Activated CD4-positive, alpha-beta memory T cell treated with anti-CD3 and anti-CD28 coated beads, Interleukin-2, amount 10 ng/mL, durations not matched to agents 7 days and 5 days (primary cell): ENCODE results near the gene RFESD. TPM values are rescaled to one million over a fixed set of nuclear protein-coding genes. Genes with fewer than 3 reads are reported as not detected.
A peak's percentile ranks its signal among the peaks of the same experiment; 100 is the strongest.

Source experiments
- CTCF ChIA-PET: fragments of 350-600 bp; sonication (Branson Sonifier 250); formaldehyde crosslinking; loops from one replicate; lab custom pipeline; 2021; ENCODE audit warnings: antibody characterized with exemption, inconsistent platforms; lab: Charles Lee
- POLR2A ChIA-PET: fragments of 350-600 bp; sonication (Branson Sonifier 250); formaldehyde crosslinking; loops from one replicate; lab custom pipeline; 2021; ENCODE audit warnings: antibody characterized with exemption; lab: Charles Lee
- DNase-seq: peaks from one replicate; pipeline ENCODE4 v3.0.0-alpha.2; 2020
- H3K27ac Mint-ChIP-seq: one replicate; pipeline ENCODE4 v1.8.0; 2021; ENCODE audit warnings: mild to moderate bottlenecking, mixed read lengths
- H3K27me3 Mint-ChIP-seq: one replicate; pipeline ENCODE4 v1.8.0; 2021; ENCODE audit warnings: mixed read lengths
- H3K36me3 Mint-ChIP-seq: one replicate; pipeline ENCODE4 v1.8.0; 2021; ENCODE audit warnings: low read depth, mixed read lengths
- H3K4me1 Mint-ChIP-seq: one replicate; pipeline ENCODE4 v1.8.0; 2021; ENCODE audit warnings: mixed read lengths
- H3K4me3 Mint-ChIP-seq: one replicate; pipeline ENCODE4 v1.8.0; 2021; ENCODE audit warnings: mild to moderate bottlenecking, mixed read lengths
- H3K9me3 Mint-ChIP-seq: one replicate; pipeline ENCODE4 v1.8.0; 2021; ENCODE audit warnings: mixed read lengths
- total RNA-seq, 2 experiments: library from RNA; stranded (reverse); gene quantifications; one replicate each; pipeline ENCODE4 v1.2.3, GENCODE V29; 2021

Gene RFESD
- total RNA-seq, 2 experiments from 2014 or later = 5.4 to 6.4 TPM

GRCh38 chr5:95649842-95650620 lies 3.5 kb downstream of the RFESD start:
- H3K27me3 Mint-ChIP-seq = no peaks in the 10 kb centered on the region
- no peak overlapping the region for H3K4me3 Mint-ChIP-seq
- DNase-seq = no peak
- H3K9me3 Mint-ChIP-seq = no peaks in the 10 kb centered on the region
- H3K36me3 Mint-ChIP-seq = peaks cover 8% of the 10 kb centered on the region
- H3K4me1 Mint-ChIP-seq = peaks cover 34% of the 10 kb centered on the region
- H3K27ac Mint-ChIP-seq = peak overlapping the region; percentile 37
- ChIA-PET POLR2A (interaction anchor here (0.7 kb wide), 1 partner anchor 46 kb away, joined by 3 read pairs; no protein-coding TSS in a partner anchor), CTCF (interaction anchor here (0.8 kb wide), 1 partner anchor 686 kb away, joined by 3 read pairs; no protein-coding TSS in a partner anchor)

DNA sequence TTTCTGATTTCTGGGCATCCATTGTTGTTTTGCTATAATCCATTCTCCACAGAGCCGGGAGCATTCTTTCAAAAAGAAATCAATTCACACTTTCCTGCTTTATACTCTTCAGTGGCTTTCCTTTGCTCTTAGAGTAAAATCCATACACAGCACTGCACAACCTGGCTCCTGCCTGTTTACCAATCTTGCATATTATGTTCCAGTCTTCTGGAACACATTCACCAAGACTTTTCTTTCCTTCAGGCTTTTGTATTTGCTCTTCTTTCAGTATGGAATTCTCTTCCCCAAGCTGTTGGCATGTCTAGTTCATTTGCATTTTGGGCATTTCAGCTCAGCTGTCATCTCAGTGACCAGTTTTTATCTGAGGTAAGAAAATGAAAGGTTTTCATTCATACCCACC lies 6.3 kb downstream of the RFESD start:
- DNase-seq = no peak
- ChIA-PET CTCF (interaction anchor here (1.3 to 1.9 kb wide), 2 partner anchors 12 to 129 kb away, joined by 5 to 8 read pairs; no protein-coding TSS in a partner anchor), POLR2A (no interaction called here)
- Mint-ChIP-seq H3K9me3 (no peaks in the 10 kb centered on the region), H3K36me3 (peaks cover 8% of the 10 kb centered on the region), H3K27ac (no peak overlapping the region), H3K4me3 (no peak overlapping the region), H3K4me1 (peaks cover 15% of the 10 kb centered on the region), H3K27me3 (no peaks in the 10 kb centered on the region)

DNA sequence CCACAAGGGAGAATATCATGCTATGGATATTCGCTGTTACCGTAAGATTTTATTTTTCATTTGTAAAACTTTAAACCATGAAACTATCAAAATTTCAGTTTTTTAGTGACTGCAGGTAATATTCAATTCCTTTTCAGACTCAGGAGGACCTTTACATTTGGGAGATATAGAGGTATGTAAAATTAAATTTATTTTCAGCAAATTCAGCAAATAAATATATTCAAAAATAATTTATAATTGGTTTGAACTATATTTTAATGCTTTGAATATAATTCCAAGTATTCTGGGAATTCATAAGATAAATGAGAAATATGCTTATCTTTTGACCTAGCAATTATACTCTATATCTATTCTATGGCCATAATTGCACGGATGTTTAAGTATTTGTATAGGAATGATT lies 7.6 kb downstream of the RFESD start:
- POLR2A ChIA-PET = no interaction called here
- Mint-ChIP-seq H3K4me1 (peaks cover 6% of the 10 kb centered on the region), H3K4me3 (no peak overlapping the region), H3K36me3 (peaks cover 8% of the 10 kb centered on the region), H3K27me3 (no peaks in the 10 kb centered on the region), H3K9me3 (no peaks in the 10 kb centered on the region), H3K27ac (no peak overlapping the region)
- CTCF ChIA-PET = no interaction called here
- no peak for DNase-seq

DNA sequence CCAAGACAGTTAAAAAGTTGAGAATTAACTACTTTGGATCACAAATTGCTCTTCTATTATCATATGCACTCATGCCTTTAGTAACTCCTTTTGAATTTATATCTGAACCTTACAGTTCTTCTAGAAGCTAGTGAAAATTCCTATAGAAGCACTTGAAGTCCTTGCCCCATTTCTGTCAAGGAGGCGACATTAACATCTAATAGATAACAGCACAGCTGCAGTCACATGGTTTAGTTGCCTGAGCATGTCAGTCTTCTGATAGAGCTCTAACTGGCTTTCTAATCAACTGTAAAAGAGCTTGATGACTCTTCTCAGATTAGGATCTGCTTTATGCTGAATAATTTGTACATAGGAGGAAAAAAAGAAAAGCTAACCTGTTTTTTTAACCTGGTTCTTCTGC lies 9.0 kb downstream of the RFESD start:
- Mint-ChIP-seq H3K27me3 (no peaks in the 10 kb centered on the region), H3K4me3 (no peak overlapping the region), H3K9me3 (no peaks in the 10 kb centered on the region), H3K27ac (no peak overlapping the region), H3K4me1 (no peaks in the 10 kb centered on the region), H3K36me3 (peaks cover 8% of the 10 kb centered on the region)
- CTCF ChIA-PET = interaction anchor here (1.0 to 1.2 kb wide), 3 partner anchors 9 to 192 kb away, joined by 4 to 6 read pairs (median 4); no protein-coding TSS in a partner anchor
- POLR2A ChIA-PET = no interaction called here
- no peak for DNase-seq

DNA sequence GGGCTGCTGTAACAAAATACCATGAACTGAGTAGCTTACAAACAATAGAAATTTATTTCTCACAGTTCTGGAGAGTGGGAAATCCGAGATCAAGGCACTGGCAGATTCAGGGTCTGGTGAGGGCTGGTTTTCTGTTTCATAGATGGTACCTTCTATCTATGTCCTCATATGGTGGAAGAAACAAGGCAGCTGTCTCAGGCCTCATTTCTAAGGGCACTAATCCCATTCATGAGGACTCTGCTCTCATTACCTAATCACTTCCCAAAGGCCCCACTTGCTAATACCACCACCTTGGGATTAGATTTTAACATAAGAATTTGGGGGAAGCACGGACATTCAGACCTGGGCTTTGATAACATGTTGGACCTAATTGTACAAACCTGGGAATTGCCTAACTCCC lies 13.5 kb downstream of the RFESD start:
- no peak overlapping the region for H3K27ac Mint-ChIP-seq
- peaks cover 2% of the 10 kb centered on the region for H3K36me3 Mint-ChIP-seq

DNA sequence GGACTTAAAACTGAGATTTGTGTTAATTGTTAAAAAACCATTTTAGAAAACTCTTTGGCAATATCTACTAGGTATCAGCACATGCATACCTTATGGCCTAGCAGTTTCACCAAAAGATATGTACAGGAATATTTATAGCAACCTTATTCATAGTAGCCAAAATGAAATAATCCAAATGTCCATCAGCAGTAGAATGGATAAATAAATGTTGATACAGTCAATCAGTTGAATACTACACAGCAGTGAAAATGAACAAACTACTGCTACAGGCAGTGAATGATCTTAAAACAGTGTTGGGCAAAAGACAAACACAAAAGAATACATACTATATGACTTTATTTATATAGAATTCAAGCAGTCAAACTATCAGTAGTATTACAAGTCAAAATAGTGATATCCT lies 16.4 kb downstream of the RFESD start:
- ChIA-PET CTCF (interaction anchor here (1.4 to 4.2 kb wide), 7 partner anchors 11 to 119 kb away, joined by 5 to 41 read pairs (median 7); partner anchors contain the start of genes RFESD and RHOBTB3), POLR2A (no interaction called here)
- peaks cover 2% of the 10 kb centered on the region for H3K36me3 Mint-ChIP-seq
- no peaks in the 10 kb centered on the region for H3K9me3 Mint-ChIP-seq
- H3K27me3 Mint-ChIP-seq = peaks cover 3% of the 10 kb centered on the region
- no peak overlapping the region for H3K27ac Mint-ChIP-seq
- H3K4me1 Mint-ChIP-seq = no peaks in the 10 kb centered on the region
- no peak overlapping the region for H3K4me3 Mint-ChIP-seq
- no peak for DNase-seq

More for the DNA sequence above, 13.5 kb downstream of the RFESD start:
- no peaks in the 10 kb centered on the region for H3K4me1 Mint-ChIP-seq
- ChIA-PET POLR2A (no interaction called here), CTCF (interaction anchor here (1.5 kb wide), 1 partner anchor 188 kb away, joined by 4 read pairs; no protein-coding TSS in a partner anchor)
- H3K27me3 Mint-ChIP-seq = no peaks in the 10 kb centered on the region
- no peaks in the 10 kb centered on the region for H3K9me3 Mint-ChIP-seq
- DNase-seq = no peak
- H3K4me3 Mint-ChIP-seq = no peak overlapping the region

GRCh38 chr5:95664204-95664786 lies 17.7 kb downstream of the RFESD start:
- Mint-ChIP-seq H3K27ac (no peak overlapping the region), H3K4me1 (no peaks in the 10 kb centered on the region), H3K36me3 (no peaks in the 10 kb centered on the region), H3K9me3 (no peaks in the 10 kb centered on the region), H3K4me3 (no peak overlapping the region), H3K27me3 (peaks cover 3% of the 10 kb centered on the region)
- DNase-seq = peak; percentile 23
- ChIA-PET CTCF (interaction anchor here (0.7 to 4.2 kb wide), 22 partner anchors 9 to 186 kb away, joined by 3 to 41 read pairs (median 6); partner anchors contain the start of genes ARSK, RFESD, RHOBTB3 and SKIC3), POLR2A (interaction anchor here (1.0 kb wide), 1 partner anchor 117 kb away, joined by 3 read pairs; no protein-coding TSS in a partner anchor)

GRCh38 chr5:95667061-95667618 lies 20.6 kb downstream of the RFESD start:
- Mint-ChIP-seq H3K27me3 (peaks cover 3% of the 10 kb centered on the region), H3K9me3 (no peaks in the 10 kb centered on the region), H3K36me3 (no peaks in the 10 kb centered on the region), H3K4me3 (no peak overlapping the region), H3K27ac (no peak overlapping the region), H3K4me1 (no peaks in the 10 kb centered on the region)
- CTCF ChIA-PET = interaction anchor here (1.1 to 4.2 kb wide), 5 partner anchors 12 to 181 kb away, joined by 3 to 41 read pairs (median 6); no protein-coding TSS in a partner anchor
- DNase-seq = no peak
- POLR2A ChIA-PET = no interaction called here

DNA sequence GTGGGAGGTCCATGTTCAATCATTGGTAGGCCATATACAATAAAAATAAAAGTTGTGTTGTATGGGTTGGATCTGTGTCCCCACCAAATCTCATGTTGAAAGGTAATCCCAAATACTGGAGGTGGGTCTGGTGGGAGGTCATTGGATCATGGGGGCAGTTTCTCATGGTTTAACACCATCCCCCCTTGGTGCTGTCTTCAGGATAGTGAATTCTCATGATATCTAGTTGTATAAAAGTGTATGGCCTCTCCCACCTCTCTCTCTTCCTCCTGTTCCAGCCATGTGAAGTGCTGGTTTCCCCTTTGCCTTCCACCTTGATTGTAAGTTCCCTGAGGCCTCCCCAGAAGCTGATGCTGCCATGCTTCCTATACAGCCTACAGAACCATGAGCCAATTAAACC lies 21.1 kb downstream of the RFESD start:
- DNase-seq = no peak
- Mint-ChIP-seq H3K4me3 (no peak overlapping the region), H3K36me3 (no peaks in the 10 kb centered on the region), H3K27ac (no peak overlapping the region), H3K27me3 (peaks cover 3% of the 10 kb centered on the region), H3K4me1 (peaks cover 2% of the 10 kb centered on the region), H3K9me3 (no peaks in the 10 kb centered on the region)
- POLR2A ChIA-PET = no interaction called here
- CTCF ChIA-PET = interaction anchor here (1.6 to 2.1 kb wide), 3 partner anchors 12 to 167 kb away, joined by 4 to 6 read pairs (median 4); no protein-coding TSS in a partner anchor

- Mint-ChIP-seq H3K36me3 (no peaks in the 10 kb centered on the region), H3K9me3 (no peaks in the 10 kb centered on the region), H3K4me3 (no peak overlapping the region), H3K27ac (no peak overlapping the region), H3K4me1 (peaks cover 3% of the 10 kb centered on the region), H3K27me3 (peaks cover 4% of the 10 kb centered on the region)
- POLR2A ChIA-PET = no interaction called here
- no peak for DNase-seq
- CTCF ChIA-PET = interaction anchor here (1.6 kb wide), 1 partner anchor 114 kb away, joined by 4 read pairs; no protein-coding TSS in a partner anchor
Observed at GRCh38 chr5:95668216-95668615, 21.6 kb downstream of the RFESD start.

DNA sequence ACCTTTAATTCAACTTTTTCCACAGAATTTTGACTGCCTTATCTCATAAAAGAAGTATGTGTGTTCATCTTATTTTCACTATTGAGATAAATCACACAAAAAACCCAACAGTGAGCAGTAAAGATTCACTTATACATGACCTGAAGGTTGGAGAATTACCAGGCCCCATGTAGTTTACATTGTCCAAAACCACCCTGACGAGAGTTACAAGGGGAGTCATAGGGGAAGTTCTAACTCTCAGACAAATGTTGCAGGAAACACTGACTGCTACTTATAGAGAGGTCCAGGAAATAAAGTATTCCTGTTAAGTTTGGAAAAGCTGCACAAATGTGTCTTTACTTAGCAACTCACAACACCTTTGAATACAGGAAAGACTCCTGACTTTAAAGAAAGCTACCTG lies 22.2 kb downstream of the RFESD start:
- H3K4me1 Mint-ChIP-seq = peaks cover 3% of the 10 kb centered on the region
- no peaks in the 10 kb centered on the region for H3K36me3 Mint-ChIP-seq
- no peak for DNase-seq
- no peak overlapping the region for H3K27ac Mint-ChIP-seq
- no peaks in the 10 kb centered on the region for H3K9me3 Mint-ChIP-seq
- POLR2A ChIA-PET = no interaction called here
- H3K27me3 Mint-ChIP-seq = peaks cover 5% of the 10 kb centered on the region
- CTCF ChIA-PET = interaction anchor here (1.2 to 1.6 kb wide), 2 partner anchors 113 to 179 kb away, joined by 3 to 4 read pairs; no protein-coding TSS in a partner anchor
- no peak overlapping the region for H3K4me3 Mint-ChIP-seq

GRCh38 chr5:95669540-95669939 lies 23.0 kb downstream of the RFESD start:
- no peaks in the 10 kb centered on the region for H3K36me3 Mint-ChIP-seq
- H3K27ac Mint-ChIP-seq = no peak overlapping the region
- peaks cover 3% of the 10 kb centered on the region for H3K4me1 Mint-ChIP-seq
- CTCF ChIA-PET = interaction anchor here (1.2 to 1.6 kb wide), 2 partner anchors 112 to 178 kb away, joined by 3 to 4 read pairs; no protein-coding TSS in a partner anchor
- H3K27me3 Mint-ChIP-seq = peaks cover 8% of the 10 kb centered on the region
- POLR2A ChIA-PET = no interaction called here
- no peak for DNase-seq
- H3K9me3 Mint-ChIP-seq = no peaks in the 10 kb centered on the region
- no peak overlapping the region for H3K4me3 Mint-ChIP-seq
